Kidney (tissue), 14 donors: ENCODE data around the gene ASB2. TPM values are rescaled to one million over a fixed set of nuclear protein-coding genes. Genes with fewer than 3 reads are reported as not detected.

Source experiments
- DNase-seq, 5 donors: peaks; one replicate each; pipeline ENCODE4 v3.0.0-alpha.2; 2013 to 2020
- FAIRE-seq: peaks from 2 replicates; lab custom pipeline; 2012; peaks lifted over from hg19 to GRCh38; lab: Jason Lieb, UNC
- H3K27ac ChIP-seq, 2 donors: one replicate each; pipeline ENCODE4 v1.7.0; 2013; ENCODE audit warnings: low read depth in 2 of 2, low read length in 2 of 2, inconsistent platforms in 1 of 2
- H3K27me3 ChIP-seq: one replicate; pipeline ENCODE4 v1.7.1; 2013; ENCODE audit warnings: low read length, inconsistent platforms; ENCODE audit not compliant: control insufficient read depth, insufficient read depth
- H3K36me3 ChIP-seq, 3 donors: one replicate each; pipeline versions ENCODE4 v1.7.0 to v1.7.1; 2013; ENCODE audit warnings: low read length in 3 of 3, control low read depth in 1 of 3, inconsistent platforms in 1 of 3; ENCODE audit not compliant: insufficient read depth in 3 of 3, control insufficient read depth in 2 of 3
- H3K4me1 ChIP-seq, 3 donors: one replicate each; pipeline versions ENCODE4 v1.7.0 to v1.7.1; 2013; ENCODE audit warnings: low read length in 3 of 3, inconsistent platforms in 1 of 3, low read depth in 1 of 3; ENCODE audit not compliant: control insufficient read depth in 2 of 3, insufficient read depth in 2 of 3
- H3K4me3 ChIP-seq, 3 donors: one replicate each; pipeline versions ENCODE4 v1.7.0 to v1.8.1; 2013; ENCODE audit warnings: low read length in 3 of 3, control low read depth in 1 of 3, inconsistent platforms in 1 of 3
- H3K9ac ChIP-seq, 3 donors: one replicate each; pipeline versions ENCODE4 v1.7.0 to v1.7.1; 2013; ENCODE audit warnings: low read length in 3 of 3, control low read depth in 1 of 3, inconsistent platforms in 1 of 3
- H3K9me3 ChIP-seq, 3 donors: one replicate each; pipeline versions ENCODE4 v1.7.0 to v1.7.1; 2013; ENCODE audit warnings: low read length in 3 of 3, control low read depth in 1 of 3, inconsistent platforms in 1 of 3; ENCODE audit not compliant: control insufficient read depth in 2 of 3, insufficient read depth in 1 of 3
- intact Hi-C: fragments of 100-400 bp; cut with DNase I; formaldehyde crosslinking; loops from one replicate; pipeline ENCODE4 v1.11.1; 2022
- polyA plus RNA-seq: library from polyadenylated mRNA; stranded (reverse); fragments of 350-450 nt; fragmentation: Illumina TruSeq; extraction: RNeasy Lipid Tissue Mini Kit (QIAGEN cat#74804); gene quantifications from one replicate; pipeline ENCODE4 v1.2.3, GENCODE V29; 2014; ENCODE audit warnings: low read depth, low replicate concordance; ENCODE audit not compliant: insufficient read depth
- total RNA-seq: library from RNA; stranded (reverse); fragmentation: NEBNext Ultra II Directional; extraction: Animal tissue kit (Norgen Biotek cat#: 25700); gene quantifications from one replicate; pipeline ENCODE4 v1.2.1, GENCODE V29; 2021
- TF ChIP-seq, protein P1 (sequence below): IDR thresholded peaks from 3 replicates; pipeline ENCODE4 v1.5.1; 2012; ENCODE audit warnings: mild to moderate bottlenecking, moderate library complexity, borderline replicate concordance; ENCODE audit not compliant: insufficient read depth; ENCODE audit errors: extremely low read depth
- donor health status: control.
- donor health status: control.
- donor health status: control.
- donor health status: control.
- donor health status: control.
- donor health status: DM: yes; HTN: yes; CAD: no.
- donor health status: Normal renal cell carcinoma (clear cell type).

ASB2 gene
- total and polyA plus RNA-seq, 2 donors from 2014 or later: 0.97 to 3.7 TPM

DNA sequence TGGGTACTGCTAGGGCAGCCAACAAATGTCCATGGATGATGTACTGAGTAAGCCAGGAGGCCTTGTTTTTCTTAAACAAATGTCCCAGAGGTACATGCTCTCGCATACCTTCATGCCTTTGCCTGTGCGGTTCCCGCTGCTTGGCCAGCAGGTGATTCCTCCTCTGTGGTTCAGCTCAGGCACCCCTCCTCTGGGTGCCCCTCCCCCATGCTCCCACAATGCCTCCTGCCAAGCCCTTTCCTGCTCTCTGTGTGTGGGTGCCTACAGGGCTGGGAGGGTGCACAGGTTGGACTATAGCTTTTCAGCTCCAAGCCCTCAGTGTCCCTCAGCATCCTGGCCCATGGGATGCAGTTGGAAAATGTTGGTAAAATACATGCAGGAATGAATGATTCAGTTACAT, 23.5 kb downstream of the ASB2 start:
- Histone ChIP-seq H3K27me3 (no peaks in the 10 kb centered on the region), H3K9ac (no peak overlapping the region), H3K27ac (no peak overlapping the region), H3K4me1 (peaks cover 0 to 3% (median 0%) of the 10 kb centered on the region in 3 donors), H3K9me3 (no peaks in the 10 kb centered on the region), H3K4me3 (no peak overlapping the region), H3K36me3 (no peaks in the 10 kb centered on the region)
- FAIRE-seq (no peak), DNase-seq (no peak)
- TF ChIP-seq, protein P1, sequence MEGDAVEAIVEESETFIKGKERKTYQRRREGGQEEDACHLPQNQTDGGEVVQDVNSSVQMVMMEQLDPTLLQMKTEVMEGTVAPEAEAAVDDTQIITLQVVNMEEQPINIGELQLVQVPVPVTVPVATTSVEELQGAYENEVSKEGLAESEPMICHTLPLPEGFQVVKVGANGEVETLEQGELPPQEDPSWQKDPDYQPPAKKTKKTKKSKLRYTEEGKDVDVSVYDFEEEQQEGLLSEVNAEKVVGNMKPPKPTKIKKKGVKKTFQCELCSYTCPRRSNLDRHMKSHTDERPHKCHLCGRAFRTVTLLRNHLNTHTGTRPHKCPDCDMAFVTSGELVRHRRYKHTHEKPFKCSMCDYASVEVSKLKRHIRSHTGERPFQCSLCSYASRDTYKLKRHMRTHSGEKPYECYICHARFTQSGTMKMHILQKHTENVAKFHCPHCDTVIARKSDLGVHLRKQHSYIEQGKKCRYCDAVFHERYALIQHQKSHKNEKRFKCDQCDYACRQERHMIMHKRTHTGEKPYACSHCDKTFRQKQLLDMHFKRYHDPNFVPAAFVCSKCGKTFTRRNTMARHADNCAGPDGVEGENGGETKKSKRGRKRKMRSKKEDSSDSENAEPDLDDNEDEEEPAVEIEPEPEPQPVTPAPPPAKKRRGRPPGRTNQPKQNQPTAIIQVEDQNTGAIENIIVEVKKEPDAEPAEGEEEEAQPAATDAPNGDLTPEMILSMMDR: no peak
- intact Hi-C loops: no loop called here

DNA sequence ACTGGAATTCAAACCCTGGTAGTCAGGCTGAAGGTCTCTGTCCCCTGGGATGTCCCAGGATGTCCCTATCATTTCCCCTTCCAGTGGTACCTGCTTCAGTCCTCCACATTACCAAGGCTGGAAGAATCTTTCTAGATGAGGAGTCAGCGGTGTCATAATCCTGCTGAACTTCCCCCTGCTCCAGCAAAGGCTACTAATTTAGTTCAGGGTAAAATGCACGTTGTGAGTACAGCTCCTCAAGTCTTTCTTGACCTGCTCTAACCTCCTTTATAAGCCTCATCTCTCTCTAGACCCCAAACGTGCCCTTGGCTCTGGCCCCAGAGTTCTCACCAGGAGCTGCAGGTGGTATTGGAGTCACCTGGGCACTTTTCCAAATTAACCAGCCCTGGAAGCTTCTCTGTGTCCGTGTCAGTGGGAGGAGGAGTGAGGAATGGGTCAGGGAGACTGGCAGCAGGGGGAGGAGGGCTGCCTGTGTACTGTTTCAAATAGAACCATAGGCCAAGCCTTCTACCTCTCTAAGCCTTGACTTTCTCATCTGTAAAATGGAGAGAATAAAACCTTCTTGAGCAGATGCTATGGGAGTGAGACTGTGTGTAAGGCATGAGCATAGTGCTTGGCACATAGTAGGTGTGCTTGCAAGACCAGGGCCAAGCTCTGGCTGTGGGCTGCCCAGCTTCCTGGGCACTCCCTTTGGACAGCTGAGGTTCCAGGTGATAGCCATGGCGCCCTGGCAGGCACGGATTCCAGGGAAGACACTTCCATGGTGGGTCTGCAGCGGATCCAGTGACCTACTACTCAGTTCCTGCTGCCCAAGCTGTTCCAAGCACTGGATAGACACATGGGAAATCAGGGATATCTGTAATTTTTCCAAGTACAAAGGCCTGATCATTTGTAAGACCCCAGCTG, 24.5 kb downstream of the ASB2 start:
- Histone ChIP-seq H3K9me3 (no peaks in the 10 kb centered on the region), H3K27ac (no peak overlapping the region), H3K27me3 (no peaks in the 10 kb centered on the region), H3K4me3 (no peak overlapping the region), H3K4me1 (no peaks in the 10 kb centered on the region), H3K9ac (no peak overlapping the region), H3K36me3 (no peaks in the 10 kb centered on the region)
- FAIRE-seq: no peak
- intact Hi-C loops: no loop called here
- TF ChIP-seq, protein P1: no peak
- no peak for DNase-seq

DNA sequence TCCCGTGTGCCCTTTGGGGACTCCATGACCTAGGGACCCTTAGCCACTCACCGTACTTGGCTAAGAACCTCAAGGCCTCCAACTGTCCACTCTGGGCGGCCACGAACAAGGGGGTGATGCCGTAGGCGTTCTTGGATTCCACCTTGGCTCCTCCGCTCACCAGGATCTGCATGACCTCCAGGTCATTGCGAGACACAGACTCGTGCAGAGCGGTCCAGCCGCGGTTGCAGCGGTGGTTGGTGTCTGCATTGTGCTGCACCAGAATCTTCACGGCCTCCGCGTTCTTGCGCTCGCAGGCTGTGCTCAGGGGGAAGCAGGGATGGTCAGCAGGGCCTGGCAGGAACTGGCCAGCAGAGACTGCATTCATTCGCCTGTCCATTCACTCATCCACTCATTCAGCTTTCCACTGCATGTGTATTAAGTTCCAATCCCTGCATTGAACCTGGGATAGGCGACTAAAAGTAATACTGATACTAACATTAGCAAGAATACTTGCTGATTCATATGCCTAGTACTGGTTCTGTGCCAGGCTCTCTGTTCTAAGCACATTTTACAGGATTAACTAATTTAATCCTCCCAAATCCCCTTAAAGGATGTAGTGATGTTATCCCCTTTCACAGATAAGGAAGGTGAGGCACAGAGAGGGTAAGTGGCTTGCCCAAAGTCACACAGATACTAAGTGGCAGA, 25.3 kb downstream of the ASB2 start:
- H3K9me3 ChIP-seq: no peaks in the 10 kb centered on the region
- TF ChIP-seq, protein P1: no peak
- H3K4me1 ChIP-seq: no peaks in the 10 kb centered on the region
- no peak for DNase-seq
- no peak overlapping the region for H3K27ac ChIP-seq
- no peaks in the 10 kb centered on the region for H3K36me3 ChIP-seq
- H3K4me3 ChIP-seq: no peak overlapping the region
- no peak overlapping the region for H3K9ac ChIP-seq
- no peak for FAIRE-seq
- no peaks in the 10 kb centered on the region for H3K27me3 ChIP-seq
- intact Hi-C loops: no loop called here
